Activated T-helper 1 cell treated with anti-CD3 and anti-CD28 coated beads, Interleukin-12 subunit alpha, Interleukin-12 subunit beta, Interleukin-2, Interleukin-4 antibody, amounts not matched to agents 30 ng/mL and 10 ng/mL and 1 ng/mL, durations not matched to agents 14 hours and 24 hours and 36 hours (primary cell): Measurements from ENCODE around the gene CALML3. TPM values are rescaled to one million over a fixed set of nuclear protein-coding genes. Genes with fewer than 3 reads are reported as not detected.
A peak's percentile ranks its signal among the peaks of the same experiment; 100 is the strongest.
"Not testable (repeated sequence)": the region's sequence is repeated elsewhere in the genome, so short reads cannot be mapped to it uniquely, and the experiment has no call there.

Experiments used
- DNase-seq: peaks from one replicate; pipeline ENCODE4 v3.0.0; 2021; ENCODE audit warnings: low spot score
- H3K27ac Mint-ChIP-seq: one replicate; pipeline ENCODE4 v1.8.0; 2021; ENCODE audit warnings: mild to moderate bottlenecking, mixed read lengths
- H3K27me3 Mint-ChIP-seq: one replicate; pipeline ENCODE4 v1.8.0; 2022; ENCODE audit warnings: mild to moderate bottlenecking, moderate library complexity, mixed read lengths; ENCODE audit not compliant: insufficient read depth
- H3K36me3 Mint-ChIP-seq: one replicate; pipeline ENCODE4 v1.8.0; 2021; ENCODE audit warnings: low read depth, mixed read lengths
- H3K4me1 Mint-ChIP-seq: one replicate; pipeline ENCODE4 v1.8.0; 2021; ENCODE audit warnings: low read depth, mixed read lengths
- H3K4me3 Mint-ChIP-seq: one replicate; pipeline ENCODE4 v1.8.0; 2021; ENCODE audit warnings: mild to moderate bottlenecking, moderate library complexity, mixed read lengths
- H3K9me3 Mint-ChIP-seq: one replicate; pipeline ENCODE4 v1.8.0; 2021; ENCODE audit warnings: mixed read lengths
- intact Hi-C: fragments of 100-400 bp; cut with micrococcal nuclease; formaldehyde crosslinking; loops from one replicate; pipeline ENCODE4 v1.15.1; 2024
- total RNA-seq: library from RNA; stranded (reverse); gene quantifications from 2 replicates; pipeline ENCODE4 v1.2.3, GENCODE V29; 2022

The CALML3 gene
- not detected in 2 replicates for total RNA-seq

GRCh38 chr10:5524641-5525560 is at the start of gene CALML3:
Gene CALML3 (plus strand): TSS chr10:5524961. CDS start chr10:5525086, 125 bp downstream.
- Mint-ChIP-seq H3K9me3 (no peaks in the 10 kb centered on the region), H3K36me3 (no peaks in the 10 kb centered on the region), H3K27me3 (peaks cover 15% of the 10 kb centered on the region), H3K4me3 (no peak within 1 kb of the TSS), H3K27ac (no peak within 1 kb of the TSS), H3K4me1 (no peaks in the 10 kb centered on the region)
- intact Hi-C loops, result no loop called here
- DNase-seq, result no peak

- H3K27me3 Mint-ChIP-seq, H3K4me1 Mint-ChIP-seq, H3K36me3 Mint-ChIP-seq, H3K9me3 Mint-ChIP-seq, H3K4me3 Mint-ChIP-seq, DNase-seq, H3K27ac Mint-ChIP-seq, intact Hi-C loops: not testable (repeated sequence)
Measured at GRCh38 chr10:5475088-5475487, 49.7 kb upstream of the CALML3 start.

- H3K4me3 Mint-ChIP-seq, H3K27ac Mint-ChIP-seq, intact Hi-C loops, H3K4me1 Mint-ChIP-seq, H3K27me3 Mint-ChIP-seq, H3K36me3 Mint-ChIP-seq, DNase-seq, H3K9me3 Mint-ChIP-seq: not testable (repeated sequence)
Measured at GRCh38 chr10:5475974-5476807, 48.6 kb upstream of the CALML3 start.

- no peak for DNase-seq
- no peaks in the 10 kb centered on the region for H3K9me3 Mint-ChIP-seq
- H3K4me3 Mint-ChIP-seq, result no peak overlapping the region
- H3K4me1 Mint-ChIP-seq, result peaks cover 6% of the 10 kb centered on the region
- H3K27me3 Mint-ChIP-seq, result peaks cover 5% of the 10 kb centered on the region
- H3K27ac Mint-ChIP-seq, result no peak overlapping the region
- no peaks in the 10 kb centered on the region for H3K36me3 Mint-ChIP-seq
- intact Hi-C loops, result no loop called here
Measured at GRCh38 chr10:5476918-5477525, 47.7 kb upstream of the CALML3 start.

- Mint-ChIP-seq H3K9me3 (no peaks in the 10 kb centered on the region), H3K36me3 (no peaks in the 10 kb centered on the region), H3K27me3 (peaks cover 5% of the 10 kb centered on the region), H3K4me3 (no peak overlapping the region), H3K27ac (no peak overlapping the region), H3K4me1 (peaks cover 6% of the 10 kb centered on the region)
- intact Hi-C loops, result no loop called here
- DNase-seq, result no peak
Measured at GRCh38 chr10:5477948-5478693, 46.6 kb upstream of the CALML3 start.

GRCh38 chr10:5478694-5479305 is 46.0 kb upstream of the CALML3 start:
- Mint-ChIP-seq H3K27me3 (peaks cover 6% of the 10 kb centered on the region), H3K4me3 (no peak overlapping the region), H3K27ac (no peak overlapping the region), H3K9me3 (no peaks in the 10 kb centered on the region), H3K4me1 (peaks cover 6% of the 10 kb centered on the region), H3K36me3 (no peaks in the 10 kb centered on the region)
- intact Hi-C loops, result no loop called here
- DNase-seq, result no peak

GRCh38 chr10:5479481-5480161 is 45.1 kb upstream of the CALML3 start:
- no peaks in the 10 kb centered on the region for H3K9me3 Mint-ChIP-seq
- H3K27me3 Mint-ChIP-seq, result peaks cover 3% of the 10 kb centered on the region
- no peak overlapping the region for H3K4me3 Mint-ChIP-seq
- intact Hi-C loops, result no loop called here
- H3K4me1 Mint-ChIP-seq, result peaks cover 6% of the 10 kb centered on the region
- no peaks in the 10 kb centered on the region for H3K36me3 Mint-ChIP-seq
- DNase-seq, result no peak
- H3K27ac Mint-ChIP-seq, result peak overlapping the region; percentile 40

- H3K27me3 Mint-ChIP-seq, result peaks cover 6% of the 10 kb centered on the region
- no peak overlapping the region for H3K4me3 Mint-ChIP-seq
- DNase-seq, result no peak
- H3K4me1 Mint-ChIP-seq, result peaks cover 6% of the 10 kb centered on the region
- H3K27ac Mint-ChIP-seq, result no peak overlapping the region
- H3K9me3 Mint-ChIP-seq, result no peaks in the 10 kb centered on the region
- H3K36me3 Mint-ChIP-seq, result no peaks in the 10 kb centered on the region
- intact Hi-C loops, result no loop called here
Measured at GRCh38 chr10:5480162-5480941, 44.4 kb upstream of the CALML3 start.

GRCh38 chr10:5481121-5481520 is 43.6 kb upstream of the CALML3 start:
- DNase-seq, result no peak
- Mint-ChIP-seq H3K36me3 (no peaks in the 10 kb centered on the region), H3K9me3 (no peaks in the 10 kb centered on the region), H3K4me1 (peaks cover 6% of the 10 kb centered on the region), H3K4me3 (no peak overlapping the region), H3K27ac (no peak overlapping the region), H3K27me3 (peaks cover 6% of the 10 kb centered on the region)
- intact Hi-C loops, result no loop called here

- no peak for DNase-seq
- H3K27me3 Mint-ChIP-seq, result peaks cover 6% of the 10 kb centered on the region
- H3K4me3 Mint-ChIP-seq, result no peak overlapping the region
- no peaks in the 10 kb centered on the region for H3K9me3 Mint-ChIP-seq
- no peak overlapping the region for H3K27ac Mint-ChIP-seq
- intact Hi-C loops, result no loop called here
- H3K36me3 Mint-ChIP-seq, result no peaks in the 10 kb centered on the region
- H3K4me1 Mint-ChIP-seq, result peaks cover 6% of the 10 kb centered on the region
Measured at GRCh38 chr10:5482016-5482415, 42.7 kb upstream of the CALML3 start.

GRCh38 chr10:5484205-5484604 is 40.6 kb upstream of the CALML3 start:
- Mint-ChIP-seq H3K4me1 (peaks cover 9% of the 10 kb centered on the region), H3K27me3 (peaks cover 6% of the 10 kb centered on the region), H3K27ac (no peak overlapping the region), H3K4me3 (no peak overlapping the region), H3K36me3 (no peaks in the 10 kb centered on the region), H3K9me3 (no peaks in the 10 kb centered on the region)
- DNase-seq, result no peak
- intact Hi-C loops, result no loop called here
